ENCODE results near the gene WWC2. TPM values are rescaled to one million over a fixed set of nuclear protein-coding genes. Genes with fewer than 3 reads are reported as not detected.

The WWC2 gene
- total RNA-seq, 1 experiment from 2014 or later: 39.1 TPM

DNA sequence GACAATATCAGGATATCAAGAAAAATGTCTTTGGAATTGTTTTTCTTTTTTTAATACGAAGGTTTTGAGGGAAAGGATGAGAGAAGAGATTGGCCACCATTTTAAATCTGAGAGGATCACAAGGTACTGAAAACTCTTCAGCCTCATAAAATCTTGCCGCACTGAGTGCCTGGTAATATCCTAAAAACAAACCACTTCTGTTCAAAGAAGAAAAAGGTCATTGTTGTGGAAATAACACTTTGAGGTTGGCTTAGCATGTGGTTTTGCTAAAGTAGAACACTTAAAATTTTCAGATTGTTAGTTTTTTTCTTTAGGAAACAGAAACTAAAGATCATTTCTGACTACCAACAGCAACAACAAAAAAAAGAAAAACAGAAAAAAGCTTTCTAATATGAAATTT lies 222.0 kb downstream of the WWC2 start (continued):
- TF ChIP-seq, protein P1, sequence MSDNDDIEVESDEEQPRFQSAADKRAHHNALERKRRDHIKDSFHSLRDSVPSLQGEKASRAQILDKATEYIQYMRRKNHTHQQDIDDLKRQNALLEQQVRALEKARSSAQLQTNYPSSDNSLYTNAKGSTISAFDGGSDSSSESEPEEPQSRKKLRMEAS (IDR thresholded peaks at IDR 0.05): no peak
- TF ChIP-seq POLR2A (IDR thresholded peaks at IDR 0.05; ENCODE audit: borderline replicate concordance, extremely low read depth, insufficient read depth, insufficient read length): no peak
- TF ChIP-seq RAD21 (IDR thresholded peaks at IDR 0.05; ENCODE audit: low read depth): no peak
- no peak for TF ChIP-seq SRF (IDR thresholded peaks at IDR 0.05; ENCODE audit: low read depth)
- TF ChIP-seq EGR1 (IDR thresholded peaks at IDR 0.05; ENCODE audit: low read depth): no peak
- no peak for TF ChIP-seq SP1 (IDR thresholded peaks at IDR 0.05; ENCODE audit: low read depth)
- no peak for TF ChIP-seq ZNF274 (IDR thresholded peaks at IDR 0.05; ENCODE audit: low read depth, low read length)
- TF ChIP-seq, protein P2, sequence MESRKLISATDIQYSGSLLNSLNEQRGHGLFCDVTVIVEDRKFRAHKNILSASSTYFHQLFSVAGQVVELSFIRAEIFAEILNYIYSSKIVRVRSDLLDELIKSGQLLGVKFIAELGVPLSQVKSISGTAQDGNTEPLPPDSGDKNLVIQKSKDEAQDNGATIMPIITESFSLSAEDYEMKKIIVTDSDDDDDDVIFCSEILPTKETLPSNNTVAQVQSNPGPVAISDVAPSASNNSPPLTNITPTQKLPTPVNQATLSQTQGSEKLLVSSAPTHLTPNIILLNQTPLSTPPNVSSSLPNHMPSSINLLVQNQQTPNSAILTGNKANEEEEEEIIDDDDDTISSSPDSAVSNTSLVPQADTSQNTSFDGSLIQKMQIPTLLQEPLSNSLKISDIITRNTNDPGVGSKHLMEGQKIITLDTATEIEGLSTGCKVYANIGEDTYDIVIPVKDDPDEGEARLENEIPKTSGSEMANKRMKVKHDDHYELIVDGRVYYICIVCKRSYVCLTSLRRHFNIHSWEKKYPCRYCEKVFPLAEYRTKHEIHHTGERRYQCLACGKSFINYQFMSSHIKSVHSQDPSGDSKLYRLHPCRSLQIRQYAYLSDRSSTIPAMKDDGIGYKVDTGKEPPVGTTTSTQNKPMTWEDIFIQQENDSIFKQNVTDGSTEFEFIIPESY (IDR thresholded peaks at IDR 0.05; ENCODE audit: extremely low read depth, insufficient replicate concordance, low read length): no peak
- no peak for TF ChIP-seq CBX3 (IDR thresholded peaks at IDR 0.05; ENCODE audit: low read depth)
- TF ChIP-seq EZH2phosphoT487 (IDR thresholded peaks at IDR 0.05; ENCODE audit: borderline replicate concordance): no peak
- TF ChIP-seq POLR2AphosphoS5 (IDR thresholded peaks at IDR 0.05; ENCODE audit: low read depth, low read length): no peak

DNA sequence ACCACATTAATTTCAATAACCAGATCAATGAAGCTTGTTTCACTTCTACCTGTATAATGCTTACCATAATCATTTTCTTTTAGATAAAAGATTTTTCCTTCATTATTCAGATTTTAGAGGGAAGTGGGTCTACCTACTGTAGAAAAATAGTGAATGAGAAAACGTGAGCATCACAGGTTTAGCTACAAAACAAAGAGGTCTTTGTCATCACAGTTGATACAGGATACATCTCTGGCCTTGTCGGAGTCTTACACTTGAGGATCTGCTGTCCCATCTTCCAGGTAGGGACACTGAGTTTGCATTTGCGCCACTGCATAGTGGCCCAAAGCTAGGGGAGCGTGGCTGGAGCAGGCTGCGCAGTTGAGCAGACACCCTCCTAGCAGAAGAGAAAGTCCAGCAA lies 222.5 kb downstream of the WWC2 start:
- Histone ChIP-seq H3K4me3 (replicated peaks in 1 of 2; ENCODE audit: low read depth in 1 of 2, low read length in 2 of 2) (no peak overlapping the region), H3K4me2 (ENCODE audit: low read length) (no peak overlapping the region), H3K9ac (ENCODE audit: low read length) (no peak overlapping the region), H2AFZ (ENCODE audit: low read depth, low read length, poor library complexity, severe bottlenecking) (no peak overlapping the region), H3K9me2 (ENCODE audit: insufficient read depth) (no peaks in the 10 kb centered on the region), H3K4me1 (ENCODE audit: control insufficient read depth in 1 of 2, insufficient read depth in 2 of 2, low read length in 2 of 2) (peaks cover 0 to 6% of the 10 kb centered on the region in 2 experiments; a peak in 2 of 4 replicates), H3K9me3 (ENCODE audit: control insufficient read depth in 1 of 2, insufficient read depth in 1 of 2, low read depth in 1 of 2, low read length in 2 of 2) (peaks cover 0 to 3% of the 10 kb centered on the region in 2 experiments; a peak in 1 of 4 replicates), H3K27ac (ENCODE audit: low read depth, low read length) (no peak overlapping the region), H3K79me2 (ENCODE audit: insufficient read depth, low read length) (no peaks in the 10 kb centered on the region), H3K36me3 (ENCODE audit: control insufficient read depth in 1 of 2, insufficient read depth in 2 of 2, low read length in 2 of 2) (0 out of 4 replicates have a peak, but pooled peaks cover 0 to 3% of the 10 kb centered on the region in 2 experiments), H3K27me3 (ENCODE audit: insufficient read depth, low read length) (no peaks in the 10 kb centered on the region), H4K20me1 (ENCODE audit: insufficient read depth) (no peaks in the 10 kb centered on the region)
- CTCF ChIA-PET: no interaction called here
- intact Hi-C loops (cut with micrococcal nuclease): no loop called here
- no peak for TF ChIP-seq YY1 (IDR thresholded peaks at IDR 0.05; ENCODE audit: extremely low read depth, insufficient replicate concordance, low read depth, low read length)
- TF ChIP-seq POLR2AphosphoS5 (IDR thresholded peaks at IDR 0.05; ENCODE audit: low read depth, low read length): no peak
- TF ChIP-seq, protein P3, sequence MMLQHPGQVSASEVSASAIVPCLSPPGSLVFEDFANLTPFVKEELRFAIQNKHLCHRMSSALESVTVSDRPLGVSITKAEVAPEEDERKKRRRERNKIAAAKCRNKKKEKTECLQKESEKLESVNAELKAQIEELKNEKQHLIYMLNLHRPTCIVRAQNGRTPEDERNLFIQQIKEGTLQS (IDR thresholded peaks at IDR 0.05): no peak
- TF ChIP-seq, protein P2 (IDR thresholded peaks at IDR 0.05; ENCODE audit: extremely low read depth, insufficient replicate concordance, low read length): no peak
- no peak for TF ChIP-seq POLR2A (IDR thresholded peaks at IDR 0.05; ENCODE audit: borderline replicate concordance, extremely low read depth, insufficient read depth, insufficient read length)
- no peak for TF ChIP-seq JUND (IDR thresholded peaks at IDR 0.05)
- TF ChIP-seq CEBPB (IDR thresholded peaks at IDR 0.05; ENCODE audit: low read depth): no peak
- TF ChIP-seq EZH2 (IDR thresholded peaks at IDR 0.05): no peak
- no peak for TF ChIP-seq SRF (IDR thresholded peaks at IDR 0.05; ENCODE audit: low read depth)
- no peak for TF ChIP-seq CBX3 (IDR thresholded peaks at IDR 0.05; ENCODE audit: low read depth)
- TF ChIP-seq, protein P4, sequence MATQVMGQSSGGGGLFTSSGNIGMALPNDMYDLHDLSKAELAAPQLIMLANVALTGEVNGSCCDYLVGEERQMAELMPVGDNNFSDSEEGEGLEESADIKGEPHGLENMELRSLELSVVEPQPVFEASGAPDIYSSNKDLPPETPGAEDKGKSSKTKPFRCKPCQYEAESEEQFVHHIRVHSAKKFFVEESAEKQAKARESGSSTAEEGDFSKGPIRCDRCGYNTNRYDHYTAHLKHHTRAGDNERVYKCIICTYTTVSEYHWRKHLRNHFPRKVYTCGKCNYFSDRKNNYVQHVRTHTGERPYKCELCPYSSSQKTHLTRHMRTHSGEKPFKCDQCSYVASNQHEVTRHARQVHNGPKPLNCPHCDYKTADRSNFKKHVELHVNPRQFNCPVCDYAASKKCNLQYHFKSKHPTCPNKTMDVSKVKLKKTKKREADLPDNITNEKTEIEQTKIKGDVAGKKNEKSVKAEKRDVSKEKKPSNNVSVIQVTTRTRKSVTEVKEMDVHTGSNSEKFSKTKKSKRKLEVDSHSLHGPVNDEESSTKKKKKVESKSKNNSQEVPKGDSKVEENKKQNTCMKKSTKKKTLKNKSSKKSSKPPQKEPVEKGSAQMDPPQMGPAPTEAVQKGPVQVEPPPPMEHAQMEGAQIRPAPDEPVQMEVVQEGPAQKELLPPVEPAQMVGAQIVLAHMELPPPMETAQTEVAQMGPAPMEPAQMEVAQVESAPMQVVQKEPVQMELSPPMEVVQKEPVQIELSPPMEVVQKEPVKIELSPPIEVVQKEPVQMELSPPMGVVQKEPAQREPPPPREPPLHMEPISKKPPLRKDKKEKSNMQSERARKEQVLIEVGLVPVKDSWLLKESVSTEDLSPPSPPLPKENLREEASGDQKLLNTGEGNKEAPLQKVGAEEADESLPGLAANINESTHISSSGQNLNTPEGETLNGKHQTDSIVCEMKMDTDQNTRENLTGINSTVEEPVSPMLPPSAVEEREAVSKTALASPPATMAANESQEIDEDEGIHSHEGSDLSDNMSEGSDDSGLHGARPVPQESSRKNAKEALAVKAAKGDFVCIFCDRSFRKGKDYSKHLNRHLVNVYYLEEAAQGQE (IDR thresholded peaks at IDR 0.05; ENCODE audit: low read depth): no peak
- no peak for TF ChIP-seq EZH2phosphoT487 (IDR thresholded peaks at IDR 0.05; ENCODE audit: borderline replicate concordance)
- no TSS peak for BruUV-seq (replicated peaks)
- DNase-seq (ENCODE audit: low read depth, low spot score) (no peak), ATAC-seq (no peak)
- POLR2A ChIA-PET: no interaction called here
- RAD21 ChIA-PET (ENCODE audit: low non-redundant PET in 1 of 2, low total read pairs in 2 of 2, uncharacterized antibody in 2 of 2, unreplicated experiment in 2 of 2): no interaction called here
